GM12865 (cell line): ENCODE data around the gene ABHD17C.
"Not testable (repeated sequence)": the region's sequence is repeated elsewhere in the genome, so short reads cannot be mapped to it uniquely, and the experiment has no call there.

Experiments
- DNase-seq: peaks from one replicate; pipeline ENCODE4 v3.0.0; 2010; ENCODE audit warnings: low read depth
- H3K4me3 ChIP-seq: 2 replicates; pipeline ENCODE4 v1.5.1; 2011; ENCODE audit warnings: mild to moderate bottlenecking, low read depth, low read length, control low read depth
- CTCF ChIP-seq: IDR thresholded peaks from 2 replicates; pipeline ENCODE4 v1.5.1; 2011; ENCODE audit warnings: low read length, control low read depth, low read depth, inconsistent platforms; ENCODE audit not compliant: insufficient read depth; ENCODE audit errors: missing control alignments

ABHD17C gene

GRCh38 chr15:80695099-80695910, at the start of gene ABHD17C:
TSS of gene ABHD17C (plus strand) at chr15:80695310. CDS start at chr15:80695430, 120 bp downstream.
- TF ChIP-seq CTCF, result no peak
- H3K4me3 ChIP-seq, result peak within 1 kb of the TSS; percentile 70
- peak; percentile 70 for DNase-seq

GRCh38 chr15:80645494-80646065, 49.5 kb upstream of the ABHD17C start:
- H3K4me3 ChIP-seq, result no peak overlapping the region
- no peak for DNase-seq
- TF ChIP-seq CTCF, result no peak

GRCh38 chr15:80647424-80647823, 47.7 kb upstream of the ABHD17C start:
- not testable (repeated sequence) for H3K4me3 ChIP-seq, DNase-seq

GRCh38 chr15:80654299-80654698, 40.8 kb upstream of the ABHD17C start:
- TF ChIP-seq CTCF, result no peak
- no peak overlapping the region for H3K4me3 ChIP-seq
- DNase-seq, result no peak

GRCh38 chr15:80659375-80659774, 35.7 kb upstream of the ABHD17C start:
- no peak for TF ChIP-seq CTCF
- no peak overlapping the region for H3K4me3 ChIP-seq
- no peak for DNase-seq

- no peak for TF ChIP-seq CTCF
- DNase-seq, result no peak
- H3K4me3 ChIP-seq, result no peak overlapping the region
Observed at GRCh38 chr15:80660119-80660518, 35.0 kb upstream of the ABHD17C start.

GRCh38 chr15:80662129-80662528, 33.0 kb upstream of the ABHD17C start:
- TF ChIP-seq CTCF, result no peak
- no peak overlapping the region for H3K4me3 ChIP-seq
- DNase-seq, result no peak
